ENCODE measurements around the gene ASCL4.
A peak's percentile ranks its signal among the peaks of the same experiment; 100 is the strongest.
"Not testable (repeated sequence)": the region's sequence is repeated elsewhere in the genome, so short reads cannot be mapped to it uniquely, and the experiment has no call there.

The ASCL4 gene

GRCh38 chr12:107774349-107775029 lies at the start of gene ASCL4:
Gene ASCL4 (plus strand): TSS chr12:107774704. CDS start chr12:107775219, 515 bp downstream.
- DNase-seq (ENCODE audit: low read depth) = no peak

- DNase-seq (ENCODE audit: low read depth) = not testable (repeated sequence)
Observed at GRCh38 chr12:107727327-107727726, 47.2 kb upstream of the ASCL4 start.

- DNase-seq (ENCODE audit: low read depth) = not testable (repeated sequence)
Observed at GRCh38 chr12:107727742-107728141, 46.8 kb upstream of the ASCL4 start.

GRCh38 chr12:107730618-107731341 lies 43.7 kb upstream of the ASCL4 start:
- no peak for DNase-seq (ENCODE audit: low read depth)

GRCh38 chr12:107731366-107731765 lies 43.1 kb upstream of the ASCL4 start:
- no peak for DNase-seq (ENCODE audit: low read depth)

- no peak for DNase-seq (ENCODE audit: low read depth)
Observed at GRCh38 chr12:107732365-107732764, 42.1 kb upstream of the ASCL4 start.

GRCh38 chr12:107734139-107734538 lies 40.4 kb upstream of the ASCL4 start:
- DNase-seq (ENCODE audit: low read depth) = no peak

GRCh38 chr12:107735763-107736162 lies 38.7 kb upstream of the ASCL4 start:
- no peak for DNase-seq (ENCODE audit: low read depth)

- no peak for DNase-seq (ENCODE audit: low read depth)
Observed at GRCh38 chr12:107736914-107737313, 37.6 kb upstream of the ASCL4 start.

- DNase-seq (ENCODE audit: low read depth) = peak; percentile 46
Observed at GRCh38 chr12:107748472-107748871, 26.0 kb upstream of the ASCL4 start.

- DNase-seq (ENCODE audit: low read depth) = no peak
Observed at GRCh38 chr12:107749083-107749482, 25.4 kb upstream of the ASCL4 start.

GRCh38 chr12:107759410-107759809 lies 15.1 kb upstream of the ASCL4 start:
- peak; percentile 55 for DNase-seq (ENCODE audit: low read depth)

- no peak for DNase-seq (ENCODE audit: low read depth)
Observed at GRCh38 chr12:107760207-107760808, 14.2 kb upstream of the ASCL4 start.

- peak; percentile 63 for DNase-seq (ENCODE audit: low read depth)
Observed at GRCh38 chr12:107760809-107761501, 13.5 kb upstream of the ASCL4 start, which contains the start of gene PRDM4. Gene PRDM4 (minus strand): TSS chr12:107761137. CDS start chr12:107760515, 622 bp downstream.

- no peak for DNase-seq (ENCODE audit: low read depth)
Observed at GRCh38 chr12:107761502-107761904, 13.0 kb upstream of the ASCL4 start.

- no peak for DNase-seq (ENCODE audit: low read depth)
Observed at GRCh38 chr12:107762874-107763273, 11.6 kb upstream of the ASCL4 start.

GRCh38 chr12:107764626-107765025 lies 9.9 kb upstream of the ASCL4 start:
- no peak for DNase-seq (ENCODE audit: low read depth)

GRCh38 chr12:107765316-107765715 lies 9.2 kb upstream of the ASCL4 start:
- DNase-seq (ENCODE audit: low read depth) = no peak

GRCh38 chr12:107767466-107767865 lies 7.0 kb upstream of the ASCL4 start:
- DNase-seq (ENCODE audit: low read depth) = no peak

GRCh38 chr12:107775093-107775721 lies 703 bp downstream of the ASCL4 start:
- DNase-seq (ENCODE audit: low read depth) = no peak

GRCh38 chr12:107776171-107776570 lies 1.7 kb downstream of the ASCL4 start:
- DNase-seq (ENCODE audit: low read depth) = no peak

Data from HS-27A (cell line).